HEK293 (cell line): ENCODE measurements around the gene LHFPL4.

Experiments used
- CTCF ChIP-seq: fragments of 450-650 bp; formaldehyde crosslinking; IDR thresholded peaks from 2 replicates; pipeline ENCODE4 v1.5.1; 2016; ENCODE audit warnings: missing biosample characterization, missing genetic modification characterization
- HOXC10 ChIP-seq: sonication (generic); formaldehyde crosslinking; IDR thresholded peaks from 2 replicates; pipeline ENCODE4 v1.8.1; 2023; ENCODE audit warnings: mild to moderate bottlenecking, missing genetic modification reagents
- ZNF121 ChIP-seq: fragments of 450-650 bp; formaldehyde crosslinking; IDR thresholded peaks from 2 replicates; pipeline ENCODE4 v1.5.1; 2016; ENCODE audit warnings: missing biosample characterization, missing genetic modification characterization
- ZNF223 ChIP-seq: fragments of 450-650 bp; formaldehyde crosslinking; IDR thresholded peaks from 2 replicates; pipeline ENCODE4 v1.5.1; 2016; ENCODE audit warnings: missing biosample characterization, missing genetic modification characterization
- ZNF274 ChIP-seq, 2 experiments: fragments of 200-500 bp in 1 of 2; fragments of 450-650 bp in 1 of 2; sonication (Bioruptor generic) in 1 of 2; formaldehyde crosslinking in 1 of 2; IDR thresholded peaks; 2 replicates each; pipeline versions ENCODE4 v1.5.1 to v1.6.1; 2014 to 2016; ENCODE audit warnings: borderline replicate concordance in 1 of 2, inconsistent platforms in 1 of 2, low read length in 1 of 2, missing biosample characterization in 1 of 2, missing genetic modification characterization in 1 of 2
- ZNF600 ChIP-seq: fragments of 450-650 bp; formaldehyde crosslinking; IDR thresholded peaks from 2 replicates; pipeline ENCODE4 v1.5.1; 2016; ENCODE audit warnings: missing biosample characterization, missing genetic modification characterization
- ZNF785 ChIP-seq: fragments of 450-650 bp; formaldehyde crosslinking; IDR thresholded peaks from 2 replicates; pipeline ENCODE4 v1.5.1; 2016; ENCODE audit warnings: missing biosample characterization, missing genetic modification characterization
- ZNF792 ChIP-seq: fragments of 450-650 bp; formaldehyde crosslinking; IDR thresholded peaks from 2 replicates; pipeline ENCODE4 v1.5.1; 2016; ENCODE audit warnings: missing biosample characterization, missing genetic modification characterization
- ZSCAN30 ChIP-seq: fragments of 450-650 bp; IDR thresholded peaks from 2 replicates; pipeline ENCODE4 v1.5.1; 2018; ENCODE audit warnings: missing biosample characterization, mild to moderate bottlenecking, missing genetic modification characterization, moderate library complexity

GRCh38 chr3:9499455-9500107 lies 54.0 kb downstream of the LHFPL4 start:
- TF ChIP-seq ZNF600 (tag by site-specific recombination), result no peak
- no peak for TF ChIP-seq CTCF (tag by site-specific recombination)
- TF ChIP-seq ZNF792 (tag by site-specific recombination), result no peak
- no peak for TF ChIP-seq ZNF121 (tag by site-specific recombination)
- no peak for TF ChIP-seq ZNF274 (IDR thresholded peaks at IDR 0.05; ENCODE audit: low read length)
- TF ChIP-seq ZNF274 (tag by site-specific recombination; IDR thresholded peaks at IDR 0.05; ENCODE audit: borderline replicate concordance), result no peak
- TF ChIP-seq ZNF223, result no peak
- no peak for TF ChIP-seq HOXC10 (CRISPR knock-in tag)
- no peak for TF ChIP-seq ZSCAN30 (tag by site-specific recombination)
- no peak for TF ChIP-seq ZNF785 (tag by site-specific recombination)
